Natural killer cell (primary cell): ENCODE data around the gene TACC3. TPM values are rescaled to one million over a fixed set of nuclear protein-coding genes. Genes with fewer than 3 reads are reported as not detected.

Experiments
- ATAC-seq, 3 donors: fragments of 150-1000 bp in 2 of 3; fragments of 200-7000 bp in 1 of 3; cut with Tn5 transposase; 1 replicate in 1 of 3; 2 replicates in 2 of 3; pipeline ENCODE4 v1.10.0; 2021; ENCODE audit warnings: mild to moderate bottlenecking in 2 of 3, moderate library complexity in 2 of 3
- DNase-seq, 2 donors: peaks; one replicate each; pipeline versions ENCODE4 v3.0.0 to v3.0.0-alpha.2; 2013 to 2021; ENCODE audit warnings: mixed read lengths in 1 of 2
- H3K27ac ChIP-seq: one replicate; pipeline ENCODE4 v1.5.1; 2013; ENCODE audit warnings: mild to moderate bottlenecking, low read length
- H3K27me3 ChIP-seq: one replicate; pipeline ENCODE4 v1.6.1; 2013; ENCODE audit warnings: low read length; ENCODE audit not compliant: control insufficient read depth, insufficient read depth
- H3K36me3 ChIP-seq: one replicate; pipeline ENCODE4 v1.6.1; 2013; ENCODE audit warnings: low read length; ENCODE audit not compliant: control insufficient read depth, insufficient read depth
- H3K4me1 ChIP-seq: one replicate; pipeline ENCODE4 v1.6.1; 2013; ENCODE audit warnings: low read length; ENCODE audit not compliant: control insufficient read depth, insufficient read depth
- H3K4me3 ChIP-seq: one replicate; pipeline ENCODE4 v1.5.1; 2013; ENCODE audit warnings: low read length
- H3K9me3 ChIP-seq: one replicate; pipeline ENCODE4 v1.6.1; 2013; ENCODE audit warnings: low read length; ENCODE audit not compliant: control insufficient read depth, insufficient read depth
- H3K27ac Mint-ChIP-seq, 2 donors: one replicate each; pipeline ENCODE4 v1.8.0; 2022; ENCODE audit warnings: mild to moderate bottlenecking in 2 of 2, mixed read lengths in 2 of 2, moderate library complexity in 1 of 2
- H3K27me3 Mint-ChIP-seq, 2 donors: one replicate each; pipeline ENCODE4 v1.8.0; 2022; ENCODE audit warnings: low read depth in 2 of 2, mixed read lengths in 2 of 2
- H3K36me3 Mint-ChIP-seq: one replicate; pipeline ENCODE4 v1.8.0; 2022; ENCODE audit warnings: mixed read lengths
- H3K4me1 Mint-ChIP-seq, 2 donors: one replicate each; pipeline ENCODE4 v1.8.0; 2022; ENCODE audit warnings: mixed read lengths in 2 of 2
- H3K4me3 Mint-ChIP-seq: one replicate; pipeline ENCODE4 v1.8.0; 2022; ENCODE audit warnings: mild to moderate bottlenecking, moderate library complexity, mixed read lengths
- H3K9me3 Mint-ChIP-seq, 2 donors: one replicate each; pipeline ENCODE4 v1.8.0; 2022; ENCODE audit warnings: mixed read lengths in 2 of 2
- CTCF ChIP-seq: fragments of 200-600 bp; IDR thresholded peaks from one replicate; pipeline ENCODE4 v1.8.0; 2022; ENCODE audit warnings: antibody characterized with exemption
- WGBS: methylation state at CpG from one replicate; pipeline ENCODE4 v1.1.7; 2013; ENCODE audit warnings: missing lambda C conversion rate; ENCODE audit not compliant: insufficient coverage; 5-methylcytosine and 5-hydroxymethylcytosine counted together
- intact Hi-C: fragments of 100-400 bp; cut with micrococcal nuclease; formaldehyde crosslinking; loops from one replicate; pipeline ENCODE4 v1.14.2; 2022
- total RNA-seq, 4 donors: library from RNA; stranded (reverse); fragments of 120-200 nt in 1 of 4; gene quantifications; one replicate each; pipeline versions ENCODE4 v1.2.3 to v1.2.4, GENCODE V29; 2013 to 2022

Gene TACC3
- total RNA-seq, 3 donors from 2014 or later (not counting 1 experiment from before 2014, with no cell fraction given): 23.4 to 43.7 (median 32.5) TPM

GRCh38 chr4:1721666-1722550, 587 bp downstream of the TACC3 start:
- DNase-seq: no peak
- H3K4me3 Mint-ChIP-seq: peak overlapping the region; percentile 87
- TF ChIP-seq CTCF: no peak

GRCh38 chr4:1722551-1723118, 1.3 kb downstream of the TACC3 start:
- H3K36me3 Mint-ChIP-seq: no peaks in the 10 kb centered on the region
- no peak for ATAC-seq
- intact Hi-C loops: loop anchor here (5.0 kb wide), 2 partner anchors 40 to 135 kb away; partner anchors contain the start of genes FAM53A and LETM1

More at GRCh38 chr4:1721666-1722550, 587 bp downstream of the TACC3 start:
- H3K27me3 ChIP-seq: no peaks in the 10 kb centered on the region
- ATAC-seq: no peak
- no peak overlapping the region for H3K4me3 ChIP-seq
- peaks cover 16% of the 10 kb centered on the region for H3K36me3 ChIP-seq
- Mint-ChIP-seq H3K36me3 (no peaks in the 10 kb centered on the region), H3K27ac (peak overlapping the region; percentile 92 to 93), H3K9me3 (no peaks in the 10 kb centered on the region), H3K27me3 (no peaks in the 10 kb centered on the region), H3K4me1 (peaks cover 30 to 45% of the 10 kb centered on the region in 2 donors)
- intact Hi-C loops: loop anchor here (1.0 to 5.0 kb wide), 3 partner anchors 10 to 135 kb away; partner anchors contain the start of genes FAM53A, LETM1 and SLBP
- H3K9me3 ChIP-seq: no peaks in the 10 kb centered on the region
- WGBS: 3% methylated on average over 61 of the region's 61 CpGs
- H3K27ac ChIP-seq: peak overlapping the region; percentile 71
- peaks cover 65% of the 10 kb centered on the region for H3K4me1 ChIP-seq

GRCh38 chr4:1723131-1723801, 1.9 kb downstream of the TACC3 start:
- no peak for TF ChIP-seq CTCF
- peak overlapping the region; percentile 71 for H3K27ac ChIP-seq
- H3K9me3 Mint-ChIP-seq: no peaks in the 10 kb centered on the region
- H3K27me3 ChIP-seq: no peaks in the 10 kb centered on the region
- peak overlapping the region; percentile 0 for H3K4me3 ChIP-seq
- no peaks in the 10 kb centered on the region for H3K36me3 Mint-ChIP-seq
- H3K9me3 ChIP-seq: no peaks in the 10 kb centered on the region
- peaks cover 30 to 45% of the 10 kb centered on the region in 2 donors for H3K4me1 Mint-ChIP-seq
- WGBS: 18% methylated on average over 12 of the region's 12 CpGs
- H3K4me1 ChIP-seq: peaks cover 68% of the 10 kb centered on the region
- intact Hi-C loops: loop anchor here (5.0 kb wide), 2 partner anchors 41 to 134 kb away; partner anchors contain the start of genes FAM53A and LETM1
- ATAC-seq: peak in 1 of 3 donors; percentile 12
- peak overlapping the region; percentile 92 to 93 for H3K27ac Mint-ChIP-seq
- H3K27me3 Mint-ChIP-seq: no peaks in the 10 kb centered on the region
- peak overlapping the region; percentile 87 for H3K4me3 Mint-ChIP-seq
- peak in 1 of 2 donors; percentile 77 for DNase-seq
- H3K36me3 ChIP-seq: peaks cover 14% of the 10 kb centered on the region

More at GRCh38 chr4:1722551-1723118, 1.3 kb downstream of the TACC3 start:
- Mint-ChIP-seq H3K27ac (peak overlapping the region; percentile 92 to 93), H3K4me1 (peaks cover 30 to 45% of the 10 kb centered on the region in 2 donors), H3K9me3 (no peaks in the 10 kb centered on the region), H3K27me3 (no peaks in the 10 kb centered on the region), H3K4me3 (peak overlapping the region; percentile 87)
- Histone ChIP-seq H3K4me1 (peaks cover 68% of the 10 kb centered on the region), H3K9me3 (no peaks in the 10 kb centered on the region), H3K27ac (peak overlapping the region; percentile 71), H3K4me3 (no peak overlapping the region), H3K27me3 (no peaks in the 10 kb centered on the region), H3K36me3 (peaks cover 14% of the 10 kb centered on the region)
- WGBS: 31% methylated on average over 18 of the region's 18 CpGs
- TF ChIP-seq CTCF: no peak
- DNase-seq: no peak
